Fibroblast of the aortic adventitia (primary cell): ENCODE results near the gene CCDC188. TPM values are rescaled to one million over a fixed set of nuclear protein-coding genes. Genes with fewer than 3 reads are reported as not detected.
A peak's percentile ranks its signal among the peaks of the same experiment; 100 is the strongest.

ENCODE experiments used
- DNase-seq: peaks from one replicate; pipeline ENCODE4 v3.0.0-alpha.2; 2010; ENCODE audit warnings: low read depth
- H3K4me3 ChIP-seq: 2 replicates; pipeline ENCODE4 v1.5.1; 2011; ENCODE audit warnings: low read depth, mild to moderate bottlenecking, control low read depth, low read length, moderate library complexity
- CTCF ChIP-seq: IDR thresholded peaks from 2 replicates; pipeline ENCODE4 v1.5.1; 2011; ENCODE audit warnings: mild to moderate bottlenecking, low read length, control low read depth, inconsistent platforms; ENCODE audit not compliant: insufficient read depth
- total RNA-seq: library from RNA; depleted of rRNA; stranded (reverse); fragments of >200 nt; gene quantifications from 2 replicates; pipeline ENCODE4 v1.2.3, GENCODE V29; 2012; ENCODE audit warnings: low replicate concordance

The CCDC188 gene
- total RNA-seq, 1 donor: 0.45 TPM

GRCh38 chr22:20114506-20115475, 36.1 kb downstream of the CCDC188 start:
- H3K4me3 ChIP-seq: no peak overlapping the region
- TF ChIP-seq CTCF: no peak
- DNase-seq: no peak

- no peak for DNase-seq
- H3K4me3 ChIP-seq: no peak overlapping the region
- TF ChIP-seq CTCF: no peak
Measured at GRCh38 chr22:20113551-20114310, 37.1 kb downstream of the CCDC188 start.

GRCh38 chr22:20112623-20113511, 38.0 kb downstream of the CCDC188 start:
- no peak overlapping the region for H3K4me3 ChIP-seq
- TF ChIP-seq CTCF: no peak
- DNase-seq: no peak

- no peak for DNase-seq
- no peak for TF ChIP-seq CTCF
- H3K4me3 ChIP-seq: no peak overlapping the region
Measured at GRCh38 chr22:20111689-20112622, 38.9 kb downstream of the CCDC188 start.

GRCh38 chr22:20111045-20111688, 39.7 kb downstream of the CCDC188 start:
- no peak overlapping the region for H3K4me3 ChIP-seq
- DNase-seq: no peak
- peak; percentile 34 for TF ChIP-seq CTCF
